Thyroid gland (tissue), 4 donors: ENCODE measurements around the gene ANO6. TPM values are rescaled to one million over a fixed set of nuclear protein-coding genes. Genes with fewer than 3 reads are reported as not detected.

Experiments used
- DNase-seq, 2 donors: peaks; one replicate each; pipeline ENCODE4 v3.0.0-alpha.2; 2019
- H3K27ac ChIP-seq, 3 donors: fragments of 200-600 bp; sonication (generic); 1 replicate in 2 of 3; 2 replicates in 1 of 3; pipeline ENCODE4 v1.5.1; 2016 to 2019; ENCODE audit warnings: mild to moderate bottlenecking in 1 of 3, moderate library complexity in 1 of 3
- H3K27me3 ChIP-seq: fragments of 200-600 bp; sonication (generic); one replicate; pipeline ENCODE4 v1.5.1; 2019
- H3K36me3 ChIP-seq, 2 donors: fragments of 200-600 bp; sonication (generic); one replicate each; pipeline ENCODE4 v1.5.1; 2016 to 2019
- H3K4me1 ChIP-seq, 2 donors: fragments of 200-600 bp; sonication (generic); one replicate each; pipeline ENCODE4 v1.5.1; 2017 to 2019
- H3K4me3 ChIP-seq, 3 donors: fragments of 200-600 bp; sonication (generic); replicated peaks in 1 of 3; 1 replicate in 2 of 3; 2 replicates in 1 of 3; pipeline ENCODE4 v1.5.1; 2016; ENCODE audit warnings: mild to moderate bottlenecking in 1 of 3
- H3K9me3 ChIP-seq: fragments of 200-600 bp; sonication (generic); one replicate; pipeline ENCODE4 v1.5.1; 2017
- POLR2A ChIP-seq, 2 donors: fragments of 450-650 bp; IDR thresholded peaks; one replicate each; pipeline ENCODE4 v1.6.1; 2017; ENCODE audit warnings: antibody characterized with exemption in 2 of 2, mild to moderate bottlenecking in 2 of 2, moderate library complexity in 1 of 2
- WGBS, 2 donors: methylation state at CpG; one replicate each; pipeline ENCODE4 v1.1.5; 2017; 5-methylcytosine and 5-hydroxymethylcytosine counted together
- intact Hi-C: fragments of 100-400 bp; cut with DNase I; formaldehyde crosslinking; loops from one replicate; pipeline ENCODE4 v1.15.1; 2023
- total RNA-seq, 4 donors: library from RNA; depleted of rRNA; stranded (reverse); fragments of >200 nt; gene quantifications; one replicate each; pipeline ENCODE4 v1.2.3, GENCODE V29; 2016
- TF ChIP-seq, protein P1 (sequence below), 6 experiments: fragments of 200-600 bp in 3 of 6; fragments of 450-650 bp in 3 of 6; sonication (generic) in 3 of 6; IDR thresholded peaks; one replicate each; pipeline ENCODE4 v1.5.1; 2016 to 2019; ENCODE audit warnings: antibody characterized with exemption in 6 of 6, mild to moderate bottlenecking in 2 of 6, inconsistent platforms in 1 of 6, moderate library complexity in 1 of 6

The ANO6 gene
- total RNA-seq, 4 donors from 2014 or later = 37.3 to 61.1 (median 48.1) TPM

GRCh38 chr12:45354399-45354798 is 138.5 kb downstream of the ANO6 start:
- TF ChIP-seq, protein P1, sequence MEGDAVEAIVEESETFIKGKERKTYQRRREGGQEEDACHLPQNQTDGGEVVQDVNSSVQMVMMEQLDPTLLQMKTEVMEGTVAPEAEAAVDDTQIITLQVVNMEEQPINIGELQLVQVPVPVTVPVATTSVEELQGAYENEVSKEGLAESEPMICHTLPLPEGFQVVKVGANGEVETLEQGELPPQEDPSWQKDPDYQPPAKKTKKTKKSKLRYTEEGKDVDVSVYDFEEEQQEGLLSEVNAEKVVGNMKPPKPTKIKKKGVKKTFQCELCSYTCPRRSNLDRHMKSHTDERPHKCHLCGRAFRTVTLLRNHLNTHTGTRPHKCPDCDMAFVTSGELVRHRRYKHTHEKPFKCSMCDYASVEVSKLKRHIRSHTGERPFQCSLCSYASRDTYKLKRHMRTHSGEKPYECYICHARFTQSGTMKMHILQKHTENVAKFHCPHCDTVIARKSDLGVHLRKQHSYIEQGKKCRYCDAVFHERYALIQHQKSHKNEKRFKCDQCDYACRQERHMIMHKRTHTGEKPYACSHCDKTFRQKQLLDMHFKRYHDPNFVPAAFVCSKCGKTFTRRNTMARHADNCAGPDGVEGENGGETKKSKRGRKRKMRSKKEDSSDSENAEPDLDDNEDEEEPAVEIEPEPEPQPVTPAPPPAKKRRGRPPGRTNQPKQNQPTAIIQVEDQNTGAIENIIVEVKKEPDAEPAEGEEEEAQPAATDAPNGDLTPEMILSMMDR (IDR thresholded peaks at IDR 0.05) = no peak
- no peak for TF ChIP-seq POLR2A (IDR thresholded peaks at IDR 0.05)
- DNase-seq = no peak
- Histone ChIP-seq H3K27ac (no peak overlapping the region), H3K9me3 (no peaks in the 10 kb centered on the region), H3K27me3 (no peaks in the 10 kb centered on the region), H3K4me3 (no peak overlapping the region), H3K4me1 (peaks cover 0 to 12% of the 10 kb centered on the region in 2 donors), H3K36me3 (peaks cover 0 to 6% of the 10 kb centered on the region in 2 donors)
- intact Hi-C loops = no loop called here

DNA sequence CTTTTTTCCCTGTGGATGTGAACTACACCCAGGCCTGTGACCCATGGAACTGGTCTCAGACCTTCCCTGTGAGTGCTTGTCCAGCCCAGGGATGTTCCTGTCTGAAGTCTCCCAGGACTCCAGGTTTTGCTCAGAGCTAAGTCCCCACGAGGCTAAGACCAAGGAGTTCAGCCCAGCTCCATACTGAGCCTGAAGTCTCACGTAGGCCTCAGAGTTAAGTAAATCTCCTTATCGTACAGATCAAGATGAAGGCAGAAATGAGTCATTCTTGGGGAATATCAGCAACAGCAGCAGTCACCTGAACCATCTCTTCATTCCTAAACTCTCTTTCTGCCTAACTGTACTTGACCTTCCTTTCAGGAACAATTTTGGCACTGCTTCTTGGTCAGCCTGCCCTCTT is 139.8 kb downstream of the ANO6 start:
- WGBS, 2 donors = 87% methylated on average over 3 of the region's 3 CpGs
- H3K27ac ChIP-seq = no peak overlapping the region
- TF ChIP-seq, protein P1 (IDR thresholded peaks at IDR 0.05) = no peak
- no peak for TF ChIP-seq POLR2A (IDR thresholded peaks at IDR 0.05)
- H3K27me3 ChIP-seq = no peaks in the 10 kb centered on the region
- H3K4me3 ChIP-seq = no peak overlapping the region
- peaks cover 0 to 5% of the 10 kb centered on the region in 2 donors for H3K36me3 ChIP-seq
- no peaks in the 10 kb centered on the region for H3K9me3 ChIP-seq
- no peak for DNase-seq
- peaks cover 0 to 12% of the 10 kb centered on the region in 2 donors for H3K4me1 ChIP-seq
- intact Hi-C loops = no loop called here

GRCh38 chr12:45356822-45357538 is 141.1 kb downstream of the ANO6 start:
- H3K9me3 ChIP-seq = no peaks in the 10 kb centered on the region
- H3K4me1 ChIP-seq = peaks cover 0 to 12% of the 10 kb centered on the region in 2 donors
- no peak for DNase-seq
- intact Hi-C loops = no loop called here
- no peak overlapping the region for H3K27ac ChIP-seq
- no peak overlapping the region for H3K4me3 ChIP-seq
- 87 to 89% methylated on average over 4 of the region's 4 CpGs for WGBS, 2 donors
- H3K27me3 ChIP-seq = no peaks in the 10 kb centered on the region
- H3K36me3 ChIP-seq = peaks cover 0 to 2% of the 10 kb centered on the region in 2 donors
- TF ChIP-seq, protein P1 (IDR thresholded peaks at IDR 0.05) = no peak
- no peak for TF ChIP-seq POLR2A (IDR thresholded peaks at IDR 0.05)

- Histone ChIP-seq H3K9me3 (no peaks in the 10 kb centered on the region), H3K4me3 (no peak overlapping the region), H3K4me1 (peaks cover 0 to 12% of the 10 kb centered on the region in 2 donors), H3K36me3 (peaks cover 0 to 2% of the 10 kb centered on the region in 2 donors), H3K27ac (no peak overlapping the region), H3K27me3 (no peaks in the 10 kb centered on the region)
- TF ChIP-seq POLR2A (IDR thresholded peaks at IDR 0.05) = no peak
- TF ChIP-seq, protein P1 (IDR thresholded peaks at IDR 0.05) = no peak
- peak in 1 of 2 donors; percentile 12 for DNase-seq
- intact Hi-C loops = no loop called here
- WGBS, 2 donors = 56 to 60% methylated on average over 4 of the region's 4 CpGs
Observed at GRCh38 chr12:45357539-45358417, 141.9 kb downstream of the ANO6 start.

GRCh38 chr12:45362291-45362690 is 146.4 kb downstream of the ANO6 start:
- H3K27me3 ChIP-seq = no peaks in the 10 kb centered on the region
- H3K4me3 ChIP-seq = no peak overlapping the region
- no peak for DNase-seq
- H3K9me3 ChIP-seq = no peaks in the 10 kb centered on the region
- TF ChIP-seq, protein P1 (IDR thresholded peaks at IDR 0.05) = no peak
- TF ChIP-seq POLR2A (IDR thresholded peaks at IDR 0.05) = no peak
- H3K4me1 ChIP-seq = peaks cover 0 to 10% of the 10 kb centered on the region in 2 donors
- H3K36me3 ChIP-seq = peaks cover 0 to 2% of the 10 kb centered on the region in 2 donors
- intact Hi-C loops = no loop called here
- no peak overlapping the region for H3K27ac ChIP-seq
